GM12891 (cell line): ENCODE measurements around the gene ATN1.

Source experiments
- PAX5 ChIP-seq: IDR thresholded peaks from 2 replicates; pipeline ENCODE4 v1.6.1; 2011; ENCODE audit warnings: low read length, moderate library complexity, mild to moderate bottlenecking; ENCODE audit not compliant: insufficient read depth, severe bottlenecking
- POLR2A ChIP-seq: IDR thresholded peaks from 2 replicates; pipeline ENCODE4 v1.6.1; 2011; ENCODE audit warnings: low read depth, low read length, control low read depth
- POLR2AphosphoS5 ChIP-seq: IDR thresholded peaks from 2 replicates; pipeline ENCODE4 v1.6.1; 2011; ENCODE audit warnings: low read depth, low read length, control low read depth
- POU2F2 ChIP-seq: IDR thresholded peaks from 2 replicates; pipeline ENCODE4 v1.6.1; 2011; ENCODE audit warnings: low read depth, mild to moderate bottlenecking, control low read depth, low read length, moderate library complexity
- SPI1 ChIP-seq: IDR thresholded peaks from 2 replicates; pipeline ENCODE4 v1.6.1; 2011; ENCODE audit warnings: low read depth, low read length, control low read depth
- TAF1 ChIP-seq: IDR thresholded peaks from 2 replicates; pipeline ENCODE4 v1.6.1; 2011; ENCODE audit warnings: low read depth, low read length, control low read depth

GRCh38 chr12:6942331-6942665 lies 14.5 kb downstream of the ATN1 start:
- TF ChIP-seq POLR2A (no peak), SPI1 (no peak), TAF1 (no peak), POLR2AphosphoS5 (no peak), PAX5 (no peak), POU2F2 (no peak)
